GF-D8 (cell line): ENCODE data around the gene SCAMP2.

Source experiments
- DNase-seq: peaks from one replicate; lab custom pipeline; 2025; lab: John Stamatoyannopoulos, UW

Gene SCAMP2

GRCh38 chr15:74816624-74817369 lies 56.4 kb downstream of the SCAMP2 start:
- DNase-seq = no peak

- no peak for DNase-seq
Measured at GRCh38 chr15:74815961-74816360, 57.2 kb downstream of the SCAMP2 start.

GRCh38 chr15:74815121-74815934 lies 57.8 kb downstream of the SCAMP2 start:
- DNase-seq = no peak

GRCh38 chr15:74812533-74812932 lies 60.6 kb downstream of the SCAMP2 start, which contains the start of gene LMAN1L:
Gene LMAN1L, plus strand, starts transcription at chr15:74812835. Its CDS starts 20 bp downstream, at chr15:74812855.
- no peak for DNase-seq

- no peak for DNase-seq
Measured at GRCh38 chr15:74809956-74810355, 63.2 kb downstream of the SCAMP2 start.

GRCh38 chr15:74809242-74809641 lies 63.9 kb downstream of the SCAMP2 start:
- no peak for DNase-seq

- DNase-seq = no peak
Measured at GRCh38 chr15:74808840-74809229, 64.3 kb downstream of the SCAMP2 start.

- DNase-seq = no peak
Measured at GRCh38 chr15:74808078-74808839, 64.9 kb downstream of the SCAMP2 start.

GRCh38 chr15:74807282-74807681 lies 65.9 kb downstream of the SCAMP2 start:
- DNase-seq = no peak

- DNase-seq = no peak
Measured at GRCh38 chr15:74804935-74805334, 68.2 kb downstream of the SCAMP2 start.

GRCh38 chr15:74802862-74803447 lies 70.2 kb downstream of the SCAMP2 start:
- no peak for DNase-seq

GRCh38 chr15:74802290-74802689 lies 70.9 kb downstream of the SCAMP2 start:
- no peak for DNase-seq

- DNase-seq = no peak
Measured at GRCh38 chr15:74801311-74801997, 71.7 kb downstream of the SCAMP2 start.

- DNase-seq = no peak
Measured at GRCh38 chr15:74800559-74801094, 72.5 kb downstream of the SCAMP2 start.

- DNase-seq = peak; percentile 66
Measured at GRCh38 chr15:74799856-74800558, 73.2 kb downstream of the SCAMP2 start.

- peak; percentile 30 for DNase-seq
Measured at GRCh38 chr15:74799255-74799855, 73.8 kb downstream of the SCAMP2 start.

- no peak for DNase-seq
Measured at GRCh38 chr15:74798388-74799254, 74.5 kb downstream of the SCAMP2 start.

- no peak for DNase-seq
Measured at GRCh38 chr15:74795966-74796625, 77.1 kb downstream of the SCAMP2 start.

- no peak for DNase-seq
Measured at GRCh38 chr15:74794970-74795349, 78.2 kb downstream of the SCAMP2 start.
